Skeletal muscle satellite cell (primary cell): ENCODE measurements around the gene INO80.

Experiments used
- H3K27me3 ChIP-seq: 2 replicates; pipeline ENCODE4 v1.7.0; 2013; ENCODE audit warnings: low read length; ENCODE audit not compliant: control insufficient read depth, insufficient read depth
- H3K36me3 ChIP-seq: 2 replicates; pipeline ENCODE4 v1.7.0; 2013; ENCODE audit warnings: mild to moderate bottlenecking, control low read depth, low read length; ENCODE audit not compliant: insufficient read depth
- H3K4me1 ChIP-seq: 2 replicates; pipeline ENCODE4 v1.7.0; 2013; ENCODE audit warnings: low read length; ENCODE audit not compliant: control insufficient read depth, insufficient read depth
- H3K4me2 ChIP-seq: 2 replicates; pipeline ENCODE4 v1.7.0; 2013; ENCODE audit warnings: mild to moderate bottlenecking, low read length
- H3K4me3 ChIP-seq: 2 replicates; pipeline ENCODE4 v1.7.0; 2013; ENCODE audit warnings: low read length
- H3K9ac ChIP-seq: 2 replicates; pipeline ENCODE4 v1.7.0; 2013; ENCODE audit warnings: mild to moderate bottlenecking, low read depth, low read length, moderate library complexity
- H3K9me3 ChIP-seq: replicated peaks from 2 replicates; pipeline ENCODE4 v1.7.0; 2013; ENCODE audit warnings: mild to moderate bottlenecking, control low read depth, low read length

Gene INO80

DNA sequence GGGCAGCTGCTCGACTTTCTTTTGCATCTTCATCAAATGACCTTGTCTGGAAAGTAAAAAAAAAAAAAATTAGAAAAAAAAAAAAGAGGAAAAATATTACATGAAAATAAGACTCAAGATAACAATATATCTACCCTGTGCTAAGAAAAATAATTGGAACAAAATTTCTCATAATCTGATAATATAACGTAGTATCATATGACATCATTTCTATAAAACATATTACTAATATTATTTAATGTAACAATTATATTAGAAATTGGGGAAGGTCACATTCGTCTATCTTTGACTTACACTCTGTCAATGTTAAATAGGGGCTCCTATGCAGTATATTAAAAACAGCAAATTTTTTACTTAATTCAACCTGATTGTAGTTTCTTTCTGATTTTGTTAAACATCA, 44.1 kb downstream of the INO80 start:
- H3K36me3 ChIP-seq: peaks cover 73% of the 10 kb centered on the region
- H3K27me3 ChIP-seq: no peaks in the 10 kb centered on the region
- no peak overlapping the region for H3K9ac ChIP-seq
- no peaks in the 10 kb centered on the region for H3K9me3 ChIP-seq
- no peaks in the 10 kb centered on the region for H3K4me1 ChIP-seq
- H3K4me2 ChIP-seq: no peak overlapping the region
- H3K4me3 ChIP-seq: no peak overlapping the region

- Histone ChIP-seq H3K4me1 (no peaks in the 10 kb centered on the region), H3K27me3 (no peaks in the 10 kb centered on the region), H3K9me3 (no peaks in the 10 kb centered on the region), H3K4me2 (no peak overlapping the region), H3K4me3 (no peak overlapping the region), H3K9ac (no peak overlapping the region), H3K36me3 (peaks cover 79% of the 10 kb centered on the region)
These were observed 49.6 kb downstream of the INO80 start for GRCh38 chr15:41066516-41066915.

GRCh38 chr15:41061667-41062066, 54.4 kb downstream of the INO80 start:
- peaks cover 78% of the 10 kb centered on the region for H3K36me3 ChIP-seq
- H3K4me3 ChIP-seq: no peak overlapping the region

DNA sequence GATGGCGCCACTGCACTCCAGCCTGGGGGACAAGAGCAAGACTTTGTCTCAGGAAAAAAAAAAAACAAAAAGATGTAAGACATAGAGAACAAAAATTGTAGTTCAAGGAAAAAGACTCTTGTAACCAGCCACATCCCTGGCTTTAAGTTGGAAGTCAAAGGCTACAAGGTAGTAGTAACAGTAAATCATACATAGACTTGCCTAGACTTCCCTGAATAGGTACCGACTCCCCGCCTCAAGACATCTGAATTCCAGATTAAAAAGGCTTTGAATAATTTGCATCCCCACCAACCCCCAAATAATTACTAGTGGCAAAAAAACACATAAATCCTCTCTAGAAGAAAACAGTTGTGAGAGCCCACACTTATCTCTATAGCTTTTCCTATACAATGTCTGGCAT, 55.6 kb downstream of the INO80 start:
- H3K4me2 ChIP-seq: no peak overlapping the region
- H3K9ac ChIP-seq: no peak overlapping the region
- H3K9me3 ChIP-seq: no peaks in the 10 kb centered on the region
- H3K36me3 ChIP-seq: peaks cover 79% of the 10 kb centered on the region
- H3K27me3 ChIP-seq: no peaks in the 10 kb centered on the region
- no peak overlapping the region for H3K4me3 ChIP-seq
- H3K4me1 ChIP-seq: no peaks in the 10 kb centered on the region

More at GRCh38 chr15:41061667-41062066, 54.4 kb downstream of the INO80 start:
- Histone ChIP-seq H3K9me3 (no peaks in the 10 kb centered on the region), H3K4me2 (no peak overlapping the region), H3K27me3 (no peaks in the 10 kb centered on the region), H3K9ac (no peak overlapping the region), H3K4me1 (no peaks in the 10 kb centered on the region)

DNA sequence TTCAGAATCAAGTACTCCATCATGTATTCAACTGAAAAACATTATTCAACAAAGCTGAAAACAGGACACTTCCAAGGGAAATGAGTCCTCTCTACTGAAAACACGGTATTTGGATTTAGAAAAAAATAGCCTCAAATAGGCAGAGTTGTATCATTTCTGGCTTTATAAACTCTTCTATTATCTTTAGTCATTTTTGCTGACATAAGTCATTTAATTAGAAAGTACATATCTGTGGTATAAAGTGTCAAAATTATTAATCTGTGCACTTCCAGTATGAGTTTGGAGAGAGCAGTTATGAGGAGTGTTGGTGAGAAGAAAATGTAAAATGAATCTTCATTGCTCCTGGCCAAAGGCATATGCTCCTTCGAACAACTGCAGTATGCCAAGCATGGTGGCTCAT, 59.3 kb downstream of the INO80 start:
- Histone ChIP-seq H3K4me1 (no peaks in the 10 kb centered on the region), H3K36me3 (peaks cover 74% of the 10 kb centered on the region), H3K4me2 (no peak overlapping the region), H3K4me3 (no peak overlapping the region), H3K9ac (no peak overlapping the region), H3K27me3 (no peaks in the 10 kb centered on the region), H3K9me3 (no peaks in the 10 kb centered on the region)

DNA sequence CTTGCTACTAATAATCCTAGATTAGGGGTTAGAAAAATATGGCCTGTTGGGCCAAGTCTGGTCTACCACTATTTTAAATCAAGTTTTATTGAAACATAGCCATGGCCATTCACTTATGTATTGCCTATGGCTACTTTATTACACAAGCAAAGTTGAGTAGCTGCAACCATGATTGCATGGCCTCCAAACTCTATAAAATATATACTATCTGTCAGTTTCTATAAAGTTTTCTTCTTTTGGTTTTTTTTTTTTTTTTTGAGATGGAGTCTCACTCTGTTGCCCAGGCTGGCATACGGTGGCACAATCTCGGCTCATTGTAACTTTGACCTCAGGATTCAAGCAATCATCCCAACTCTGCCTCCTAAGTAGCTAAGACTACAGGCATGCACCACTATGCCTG, 60.4 kb downstream of the INO80 start:
- no peak overlapping the region for H3K4me2 ChIP-seq
- H3K27me3 ChIP-seq: no peaks in the 10 kb centered on the region
- H3K36me3 ChIP-seq: peaks cover 71% of the 10 kb centered on the region
- H3K9me3 ChIP-seq: no peaks in the 10 kb centered on the region
- H3K4me1 ChIP-seq: no peaks in the 10 kb centered on the region
- no peak overlapping the region for H3K9ac ChIP-seq
- H3K4me3 ChIP-seq: no peak overlapping the region

GRCh38 chr15:41051139-41051538, 64.9 kb downstream of the INO80 start:
- H3K9ac ChIP-seq: no peak overlapping the region
- no peaks in the 10 kb centered on the region for H3K9me3 ChIP-seq
- no peaks in the 10 kb centered on the region for H3K27me3 ChIP-seq
- no peak overlapping the region for H3K4me2 ChIP-seq
- peaks cover 78% of the 10 kb centered on the region for H3K36me3 ChIP-seq
- H3K4me1 ChIP-seq: no peaks in the 10 kb centered on the region
- no peak overlapping the region for H3K4me3 ChIP-seq

GRCh38 chr15:41048852-41049251, 67.2 kb downstream of the INO80 start:
- peaks cover 74% of the 10 kb centered on the region for H3K36me3 ChIP-seq
- H3K9me3 ChIP-seq: no peaks in the 10 kb centered on the region
- H3K4me3 ChIP-seq: no peak overlapping the region
- H3K4me1 ChIP-seq: no peaks in the 10 kb centered on the region
- H3K27me3 ChIP-seq: no peaks in the 10 kb centered on the region
- no peak overlapping the region for H3K4me2 ChIP-seq
- H3K9ac ChIP-seq: no peak overlapping the region

DNA sequence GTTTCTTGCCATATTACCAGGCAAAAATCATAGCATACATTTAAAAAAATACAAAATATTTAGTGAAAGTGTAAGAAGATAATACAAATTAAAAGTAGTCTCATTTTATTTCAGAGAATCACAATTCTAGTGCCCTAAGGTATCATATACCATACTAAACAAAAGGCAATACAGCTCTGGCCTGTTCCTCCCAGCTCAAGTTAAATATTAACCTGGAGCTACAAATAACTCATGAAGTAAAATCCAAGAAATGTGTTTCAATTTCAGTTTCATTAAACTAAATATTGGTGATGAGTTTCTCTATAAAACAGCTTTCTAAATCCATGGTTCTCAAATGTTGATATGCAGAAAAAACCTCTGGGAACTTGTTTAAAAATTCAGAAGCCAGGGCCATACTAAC, 67.7 kb downstream of the INO80 start:
- no peaks in the 10 kb centered on the region for H3K9me3 ChIP-seq
- no peaks in the 10 kb centered on the region for H3K27me3 ChIP-seq
- no peak overlapping the region for H3K4me2 ChIP-seq
- no peak overlapping the region for H3K9ac ChIP-seq
- H3K36me3 ChIP-seq: peaks cover 70% of the 10 kb centered on the region
- H3K4me3 ChIP-seq: no peak overlapping the region
- no peaks in the 10 kb centered on the region for H3K4me1 ChIP-seq

- Histone ChIP-seq H3K9ac (no peak overlapping the region), H3K36me3 (peaks cover 72% of the 10 kb centered on the region), H3K4me3 (no peak overlapping the region), H3K27me3 (no peaks in the 10 kb centered on the region), H3K4me1 (no peaks in the 10 kb centered on the region), H3K9me3 (no peaks in the 10 kb centered on the region), H3K4me2 (no peak overlapping the region)
These were observed 68.6 kb downstream of the INO80 start for GRCh38 chr15:41047474-41047873.

GRCh38 chr15:41043276-41043951, 72.7 kb downstream of the INO80 start:
- Histone ChIP-seq H3K4me2 (peak overlapping the region; percentile 13), H3K4me1 (no peaks in the 10 kb centered on the region), H3K27me3 (no peaks in the 10 kb centered on the region), H3K9me3 (no peaks in the 10 kb centered on the region), H3K4me3 (no peak overlapping the region), H3K36me3 (peaks cover 66% of the 10 kb centered on the region), H3K9ac (no peak overlapping the region)

DNA sequence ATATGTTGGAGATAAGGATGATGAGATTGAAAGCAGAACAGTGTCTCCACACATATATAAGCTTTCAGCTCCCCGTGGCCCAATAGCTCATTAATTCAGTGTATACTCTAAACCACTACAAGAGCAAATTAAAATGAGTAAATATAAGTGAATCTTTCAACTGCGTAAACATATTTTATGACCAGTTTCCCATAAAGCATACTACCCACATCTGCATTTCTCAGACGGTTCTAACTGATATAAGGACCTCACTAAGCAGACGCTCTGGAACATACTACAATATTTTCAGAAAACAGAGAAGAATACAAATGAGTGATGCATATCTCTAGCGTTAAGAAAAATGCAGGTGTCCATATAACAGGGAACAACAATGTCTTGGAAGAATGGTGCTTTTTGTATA, 73.2 kb downstream of the INO80 start:
- Histone ChIP-seq H3K4me1 (no peaks in the 10 kb centered on the region), H3K36me3 (peaks cover 61% of the 10 kb centered on the region), H3K9ac (no peak overlapping the region), H3K27me3 (no peaks in the 10 kb centered on the region), H3K4me3 (no peak overlapping the region), H3K9me3 (no peaks in the 10 kb centered on the region), H3K4me2 (no peak overlapping the region)
